ENCODE results near the gene BCR.

The BCR gene

DNA sequence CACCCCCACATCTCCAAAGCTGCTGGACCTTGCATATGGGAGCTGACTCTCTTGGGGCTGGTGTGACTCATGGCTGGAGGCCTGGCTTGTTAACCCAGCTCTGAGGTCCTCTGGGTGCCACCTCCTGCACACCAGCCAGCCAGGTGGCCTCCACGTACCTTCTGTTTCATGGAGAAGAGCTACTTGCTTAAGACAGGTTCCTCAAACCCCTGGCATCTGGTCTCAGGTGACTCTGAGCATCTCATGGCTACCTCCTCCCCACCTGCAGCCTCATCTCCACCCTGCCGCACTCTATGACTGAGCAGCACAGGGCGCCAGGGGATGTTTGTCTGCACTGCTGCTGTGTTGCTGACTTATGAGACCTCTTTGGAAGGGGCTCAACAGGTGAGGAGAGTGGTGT lies 55.7 kb downstream of the BCR start:
- H3K27ac ChIP-seq (ENCODE audit: insufficient read depth, low read length, poor library complexity, severe bottlenecking): peak overlapping the region; percentile 31
- no peaks in the 10 kb centered on the region for H3K36me3 ChIP-seq (ENCODE audit: control insufficient read depth, insufficient read depth, low read length)
- no peaks in the 10 kb centered on the region for H3K9me3 ChIP-seq (ENCODE audit: control insufficient read depth, low read length)
- H3K4me3 ChIP-seq (ENCODE audit: insufficient read depth, low read depth, low read length, poor library complexity, severe bottlenecking): no peak overlapping the region
- DNase-seq: no peak
- H3K27me3 ChIP-seq (replicated peaks; ENCODE audit: control insufficient read depth, insufficient read depth, low read length, poor library complexity, severe bottlenecking): no peaks in the 10 kb centered on the region
- peaks cover 22% of the 10 kb centered on the region for H3K4me1 ChIP-seq (ENCODE audit: control insufficient read depth, insufficient read depth, low read length, poor library complexity, severe bottlenecking)

- no peaks in the 10 kb centered on the region for H3K27me3 ChIP-seq (replicated peaks; ENCODE audit: control insufficient read depth, insufficient read depth, low read length, poor library complexity, severe bottlenecking)
- H3K27ac ChIP-seq (ENCODE audit: insufficient read depth, low read length, poor library complexity, severe bottlenecking): peak overlapping the region; percentile 31
- H3K4me3 ChIP-seq (ENCODE audit: insufficient read depth, low read depth, low read length, poor library complexity, severe bottlenecking): no peak overlapping the region
- no peak for DNase-seq
- no peaks in the 10 kb centered on the region for H3K36me3 ChIP-seq (ENCODE audit: control insufficient read depth, insufficient read depth, low read length)
- peaks cover 27% of the 10 kb centered on the region for H3K4me1 ChIP-seq (ENCODE audit: control insufficient read depth, insufficient read depth, low read length, poor library complexity, severe bottlenecking)
- no peaks in the 10 kb centered on the region for H3K9me3 ChIP-seq (ENCODE audit: control insufficient read depth, low read length)
Observed at GRCh38 chr22:23236440-23237184, 56.3 kb downstream of the BCR start.

DNA sequence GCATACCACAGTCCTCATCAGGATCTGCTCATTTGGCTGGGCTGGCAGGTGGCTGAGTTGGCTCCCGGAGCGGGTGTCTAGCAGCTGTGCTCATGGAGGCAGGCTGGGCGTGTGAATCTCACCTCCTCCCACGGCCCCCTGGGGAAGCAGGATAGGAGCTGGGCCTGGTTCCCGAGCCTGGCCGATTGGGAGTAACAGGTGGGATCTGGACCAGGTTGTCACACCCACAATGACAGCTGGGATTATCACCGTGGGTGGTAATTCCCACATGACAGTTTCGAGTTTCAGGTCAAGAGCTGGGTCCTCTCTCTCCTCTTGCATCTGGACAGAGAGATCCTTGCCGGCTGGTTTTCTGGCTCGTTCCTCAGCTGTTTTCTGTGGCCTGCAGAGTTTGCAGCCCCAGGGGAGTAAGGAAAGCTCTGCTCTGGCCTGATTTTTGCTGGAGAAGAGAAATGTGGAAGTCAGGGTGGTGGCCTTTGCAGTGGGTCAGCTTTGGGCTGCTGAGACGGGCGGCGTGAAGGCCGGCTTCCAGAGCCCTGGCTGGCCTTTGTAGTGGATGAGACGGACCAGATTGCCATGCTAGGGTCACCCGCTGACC lies 57.0 kb downstream of the BCR start:
- no peak for DNase-seq
- Histone ChIP-seq H3K9me3 (ENCODE audit: control insufficient read depth, low read length) (no peaks in the 10 kb centered on the region), H3K27ac (ENCODE audit: insufficient read depth, low read length, poor library complexity, severe bottlenecking) (no peak overlapping the region), H3K4me3 (ENCODE audit: insufficient read depth, low read depth, low read length, poor library complexity, severe bottlenecking) (no peak overlapping the region), H3K4me1 (ENCODE audit: control insufficient read depth, insufficient read depth, low read length, poor library complexity, severe bottlenecking) (peaks cover 34% of the 10 kb centered on the region), H3K36me3 (ENCODE audit: control insufficient read depth, insufficient read depth, low read length) (no peaks in the 10 kb centered on the region), H3K27me3 (replicated peaks; ENCODE audit: control insufficient read depth, insufficient read depth, low read length, poor library complexity, severe bottlenecking) (no peaks in the 10 kb centered on the region)

DNA sequence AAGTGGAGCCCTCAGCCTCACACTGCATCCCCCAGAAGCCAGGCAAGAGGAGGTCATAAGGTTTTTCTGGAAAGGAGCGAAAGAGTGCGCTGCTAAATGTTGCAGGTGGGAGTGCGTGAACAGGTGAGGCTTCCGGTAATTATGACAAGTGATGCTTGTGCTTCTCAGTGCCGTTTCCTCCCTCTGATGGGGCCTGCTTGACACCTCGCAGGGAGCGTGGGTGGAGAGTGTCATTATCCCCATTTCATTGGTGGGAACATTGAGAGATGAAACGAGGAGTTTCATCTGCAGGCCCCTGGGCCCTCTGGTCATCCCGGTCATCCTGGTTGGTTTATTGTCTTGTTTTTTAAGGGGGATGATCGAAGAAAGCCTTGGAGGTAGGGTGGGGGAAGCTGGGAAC lies 57.5 kb downstream of the BCR start:
- DNase-seq: no peak
- no peaks in the 10 kb centered on the region for H3K27me3 ChIP-seq (replicated peaks; ENCODE audit: control insufficient read depth, insufficient read depth, low read length, poor library complexity, severe bottlenecking)
- no peak overlapping the region for H3K27ac ChIP-seq (ENCODE audit: insufficient read depth, low read length, poor library complexity, severe bottlenecking)
- H3K36me3 ChIP-seq (ENCODE audit: control insufficient read depth, insufficient read depth, low read length): no peaks in the 10 kb centered on the region
- H3K4me1 ChIP-seq (ENCODE audit: control insufficient read depth, insufficient read depth, low read length, poor library complexity, severe bottlenecking): peaks cover 40% of the 10 kb centered on the region
- H3K9me3 ChIP-seq (ENCODE audit: control insufficient read depth, low read length): no peaks in the 10 kb centered on the region
- H3K4me3 ChIP-seq (ENCODE audit: insufficient read depth, low read depth, low read length, poor library complexity, severe bottlenecking): no peak overlapping the region

DNA sequence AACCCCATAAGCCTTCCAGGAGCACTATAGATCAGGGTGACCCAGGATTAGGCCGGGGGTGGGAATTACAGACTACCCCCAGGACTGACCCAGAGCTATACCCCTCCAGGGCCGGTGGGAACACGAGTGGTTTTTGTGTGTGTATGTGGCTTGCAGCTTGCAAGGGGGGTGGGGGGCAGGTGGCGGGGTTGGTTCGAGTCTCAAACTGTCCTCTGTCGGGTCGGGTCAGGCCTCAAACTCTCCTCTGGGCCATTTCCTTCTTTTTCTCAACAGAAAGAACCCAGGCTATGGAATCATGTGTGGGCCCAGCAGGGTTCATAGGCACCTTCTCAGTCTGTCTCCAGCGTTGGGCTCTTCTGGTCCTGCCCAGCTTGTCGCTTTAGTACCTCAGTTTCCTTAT lies 58.4 kb downstream of the BCR start:
- Histone ChIP-seq H3K27me3 (replicated peaks; ENCODE audit: control insufficient read depth, insufficient read depth, low read length, poor library complexity, severe bottlenecking) (no peaks in the 10 kb centered on the region), H3K36me3 (ENCODE audit: control insufficient read depth, insufficient read depth, low read length) (no peaks in the 10 kb centered on the region), H3K27ac (ENCODE audit: insufficient read depth, low read length, poor library complexity, severe bottlenecking) (no peak overlapping the region), H3K4me3 (ENCODE audit: insufficient read depth, low read depth, low read length, poor library complexity, severe bottlenecking) (no peak overlapping the region), H3K4me1 (ENCODE audit: control insufficient read depth, insufficient read depth, low read length, poor library complexity, severe bottlenecking) (peaks cover 42% of the 10 kb centered on the region), H3K9me3 (ENCODE audit: control insufficient read depth, low read length) (no peaks in the 10 kb centered on the region)
- no peak for DNase-seq

GRCh38 chr22:23239429-23239828 lies 59.1 kb downstream of the BCR start:
- no peaks in the 10 kb centered on the region for H3K27me3 ChIP-seq (replicated peaks; ENCODE audit: control insufficient read depth, insufficient read depth, low read length, poor library complexity, severe bottlenecking)
- no peak overlapping the region for H3K4me3 ChIP-seq (ENCODE audit: insufficient read depth, low read depth, low read length, poor library complexity, severe bottlenecking)
- H3K36me3 ChIP-seq (ENCODE audit: control insufficient read depth, insufficient read depth, low read length): no peaks in the 10 kb centered on the region
- DNase-seq: no peak
- H3K27ac ChIP-seq (ENCODE audit: insufficient read depth, low read length, poor library complexity, severe bottlenecking): no peak overlapping the region
- H3K4me1 ChIP-seq (ENCODE audit: control insufficient read depth, insufficient read depth, low read length, poor library complexity, severe bottlenecking): peaks cover 42% of the 10 kb centered on the region
- no peaks in the 10 kb centered on the region for H3K9me3 ChIP-seq (ENCODE audit: control insufficient read depth, low read length)

- Histone ChIP-seq H3K27ac (ENCODE audit: insufficient read depth, low read length, poor library complexity, severe bottlenecking) (peak overlapping the region; percentile 76), H3K4me1 (ENCODE audit: control insufficient read depth, insufficient read depth, low read length, poor library complexity, severe bottlenecking) (peaks cover 42% of the 10 kb centered on the region), H3K36me3 (ENCODE audit: control insufficient read depth, insufficient read depth, low read length) (no peaks in the 10 kb centered on the region), H3K9me3 (ENCODE audit: control insufficient read depth, low read length) (no peaks in the 10 kb centered on the region), H3K4me3 (ENCODE audit: insufficient read depth, low read depth, low read length, poor library complexity, severe bottlenecking) (no peak overlapping the region), H3K27me3 (replicated peaks; ENCODE audit: control insufficient read depth, insufficient read depth, low read length, poor library complexity, severe bottlenecking) (no peaks in the 10 kb centered on the region)
- DNase-seq: peak in 1 of 3 donors; percentile 19
Observed at GRCh38 chr22:23240639-23241389, 60.5 kb downstream of the BCR start.

DNA sequence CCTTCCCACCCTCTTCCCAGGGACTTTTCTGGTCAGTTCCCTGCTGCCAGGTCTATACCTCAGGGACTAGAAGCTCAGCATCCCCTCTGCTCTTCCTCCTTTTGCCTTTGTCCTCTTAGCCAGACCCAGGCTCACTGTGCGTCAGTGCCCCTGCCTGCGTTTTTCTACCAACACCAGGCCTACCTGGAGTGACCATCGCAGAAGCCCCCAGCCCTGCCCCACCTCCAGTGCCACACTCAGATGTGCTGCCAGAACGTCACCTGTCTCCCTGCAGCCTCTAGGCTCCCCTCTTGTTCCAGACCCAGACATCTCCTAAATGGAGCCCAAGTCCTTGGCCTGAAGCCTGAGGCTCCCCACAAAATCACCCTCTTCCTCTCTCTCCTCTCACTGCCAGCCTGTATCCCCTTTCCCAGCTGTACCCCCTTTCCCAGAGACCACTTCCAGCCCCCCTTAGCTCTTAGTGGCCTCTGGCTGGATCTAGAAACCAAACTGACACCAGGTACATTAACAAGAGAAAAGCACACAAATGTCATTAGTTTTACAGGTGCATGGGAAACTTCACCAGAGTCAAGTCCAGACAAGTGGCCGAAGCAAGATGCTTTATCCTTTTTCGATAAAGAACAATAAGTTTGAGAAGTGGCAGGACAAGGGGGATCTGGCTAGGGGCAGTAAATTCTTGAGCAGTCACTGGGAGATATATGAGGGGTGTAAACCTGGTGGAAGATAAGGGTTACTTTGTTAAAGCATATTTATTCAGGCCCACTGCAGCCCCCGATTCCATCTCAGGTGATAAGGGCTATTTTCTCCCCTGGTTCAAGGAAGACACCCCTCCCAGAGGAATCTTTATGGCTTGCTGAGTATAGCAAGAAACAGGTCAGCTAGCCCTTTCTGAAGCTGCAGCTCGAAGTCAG lies 61.5 kb downstream of the BCR start:
- no peak for DNase-seq

GRCh38 chr22:23242473-23243001 lies 62.2 kb downstream of the BCR start:
- no peak for DNase-seq
- Histone ChIP-seq H3K27ac (ENCODE audit: insufficient read depth, low read length, poor library complexity, severe bottlenecking) (peak overlapping the region; percentile 76), H3K4me1 (ENCODE audit: control insufficient read depth, insufficient read depth, low read length, poor library complexity, severe bottlenecking) (peaks cover 34% of the 10 kb centered on the region), H3K36me3 (ENCODE audit: control insufficient read depth, insufficient read depth, low read length) (no peaks in the 10 kb centered on the region), H3K4me3 (ENCODE audit: insufficient read depth, low read depth, low read length, poor library complexity, severe bottlenecking) (no peak overlapping the region), H3K27me3 (replicated peaks; ENCODE audit: control insufficient read depth, insufficient read depth, low read length, poor library complexity, severe bottlenecking) (no peaks in the 10 kb centered on the region), H3K9me3 (ENCODE audit: control insufficient read depth, low read length) (no peaks in the 10 kb centered on the region)

More for the DNA sequence above, 61.5 kb downstream of the BCR start:
- Histone ChIP-seq H3K36me3 (ENCODE audit: control insufficient read depth, insufficient read depth, low read length) (no peaks in the 10 kb centered on the region), H3K27me3 (replicated peaks; ENCODE audit: control insufficient read depth, insufficient read depth, low read length, poor library complexity, severe bottlenecking) (no peaks in the 10 kb centered on the region), H3K27ac (ENCODE audit: insufficient read depth, low read length, poor library complexity, severe bottlenecking) (peak overlapping the region; percentile 76), H3K4me3 (ENCODE audit: insufficient read depth, low read depth, low read length, poor library complexity, severe bottlenecking) (no peak overlapping the region), H3K9me3 (ENCODE audit: control insufficient read depth, low read length) (no peaks in the 10 kb centered on the region), H3K4me1 (ENCODE audit: control insufficient read depth, insufficient read depth, low read length, poor library complexity, severe bottlenecking) (peaks cover 39% of the 10 kb centered on the region)

Data from effector memory CD4-positive, alpha-beta T cell (primary cell).